GM18907 (cell line): ENCODE data around the gene COL6A3.

Experiments used
- ATAC-seq: cut with Tn5 transposase; IDR thresholded peaks from one replicate; pipeline ENCODE4 v1.9.1; 2021; ENCODE audit warnings: mild to moderate bottlenecking, moderate library complexity; ENCODE audit not compliant: unreplicated experiment

The COL6A3 gene

DNA sequence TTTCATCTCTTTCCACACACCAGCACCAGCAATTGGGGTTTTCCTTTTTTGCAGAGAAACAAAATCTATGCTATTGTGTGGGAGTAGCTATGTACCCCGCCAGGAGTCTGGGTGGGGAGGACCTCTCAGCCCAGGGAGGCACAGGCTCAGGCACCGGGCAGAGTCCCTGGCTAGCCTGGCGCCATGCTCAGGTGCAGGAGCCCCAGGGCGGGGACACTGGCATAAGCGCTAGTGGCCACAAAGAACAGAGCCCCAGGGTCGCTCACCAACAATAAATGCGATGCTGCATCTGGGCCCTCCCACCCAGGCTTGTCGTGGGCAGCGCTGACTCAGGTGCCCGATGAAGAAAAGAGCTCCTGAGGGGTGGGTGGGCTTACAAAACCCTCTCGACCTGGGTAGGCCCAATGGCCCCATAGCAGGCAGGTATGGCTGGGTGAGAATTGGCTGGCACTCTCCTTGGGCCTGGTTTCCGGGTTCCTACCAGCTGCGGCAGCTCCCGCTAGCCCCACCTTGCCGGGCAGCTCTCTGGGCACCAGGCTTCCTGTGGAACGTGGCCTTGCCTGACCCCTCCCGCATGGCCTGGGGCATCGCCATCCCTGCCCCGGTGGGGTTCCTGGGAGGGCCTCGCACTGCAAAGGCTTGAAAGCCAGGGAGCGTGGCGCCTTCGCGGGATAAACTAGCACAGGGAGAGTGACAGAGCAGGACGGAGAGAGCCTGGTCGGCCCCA, 31.8 kb upstream of the COL6A3 start:
- ATAC-seq: no peak

DNA sequence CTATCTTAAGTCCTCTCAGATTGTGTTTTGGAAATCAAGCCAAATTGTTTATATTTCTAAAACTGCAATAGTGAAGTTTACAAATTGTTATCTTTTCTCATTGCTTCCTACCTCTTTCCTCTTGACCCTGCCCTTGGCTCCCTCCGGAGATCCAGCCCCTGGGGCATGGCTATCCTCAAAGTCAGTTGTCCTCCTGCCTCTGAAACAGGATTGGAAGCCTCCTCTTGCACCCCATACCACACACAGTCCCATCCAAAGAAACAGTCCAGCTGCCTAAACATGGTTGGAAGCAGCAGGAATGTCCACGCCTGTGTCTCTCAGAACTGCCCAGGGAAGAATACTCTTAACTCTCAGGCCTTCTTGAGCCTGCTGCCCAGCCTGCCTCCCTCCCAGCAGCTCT, 30.1 kb upstream of the COL6A3 start:
- ATAC-seq: no peak

DNA sequence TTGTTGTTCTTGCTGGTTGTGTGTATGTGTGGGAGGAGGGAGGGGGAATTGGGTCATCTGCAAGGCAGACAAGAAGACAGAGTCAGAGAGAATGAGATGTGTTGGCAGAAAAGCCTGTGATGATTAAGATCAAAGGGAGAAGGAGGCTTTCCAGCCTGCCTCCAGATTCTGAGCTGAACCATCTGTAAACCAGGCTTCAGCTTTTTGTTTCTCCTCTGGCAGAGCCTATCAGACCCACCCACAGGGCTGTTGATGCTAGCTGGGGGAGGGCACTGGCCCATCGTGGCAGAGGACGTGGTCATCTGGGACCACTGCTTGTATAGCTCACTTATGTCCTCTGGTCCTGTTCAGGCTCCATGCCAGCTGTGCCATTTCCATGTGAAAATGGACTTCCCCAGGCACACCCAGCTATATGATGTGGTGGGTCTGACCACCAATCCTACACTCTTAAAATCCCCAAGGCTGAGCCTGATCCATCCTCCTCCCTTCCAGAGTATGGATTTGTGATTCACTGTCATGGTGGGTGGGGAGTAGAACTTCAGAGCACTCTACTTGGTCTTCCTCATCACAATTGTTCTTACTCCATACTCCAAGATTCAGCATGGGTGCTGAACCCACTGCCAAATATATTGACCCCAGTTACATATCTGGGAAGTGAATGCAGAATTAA, 27.8 kb upstream of the COL6A3 start:
- no peak for ATAC-seq

DNA sequence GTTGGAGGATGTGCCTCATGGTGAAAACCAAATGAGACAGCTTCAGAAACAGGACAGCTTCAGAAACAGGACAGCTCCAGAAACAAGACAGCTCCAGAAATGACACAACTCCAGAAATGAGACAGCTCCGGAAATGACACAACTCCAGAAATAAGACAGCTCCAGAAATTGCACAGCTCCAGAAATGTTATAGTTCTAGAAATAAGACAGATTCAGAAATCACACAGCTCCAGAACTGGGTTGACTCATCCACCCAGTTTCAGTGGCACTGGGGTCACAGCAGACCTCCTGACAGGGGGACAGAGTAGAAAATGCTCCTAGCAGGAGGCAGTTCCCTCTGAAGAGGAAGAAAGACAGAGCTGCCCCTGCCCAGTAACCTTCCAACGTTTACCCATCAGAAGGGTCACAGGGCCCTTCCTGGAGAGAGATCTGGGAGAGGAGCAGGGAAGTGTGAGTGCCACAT, 26.9 kb upstream of the COL6A3 start:
- ATAC-seq: no peak

DNA sequence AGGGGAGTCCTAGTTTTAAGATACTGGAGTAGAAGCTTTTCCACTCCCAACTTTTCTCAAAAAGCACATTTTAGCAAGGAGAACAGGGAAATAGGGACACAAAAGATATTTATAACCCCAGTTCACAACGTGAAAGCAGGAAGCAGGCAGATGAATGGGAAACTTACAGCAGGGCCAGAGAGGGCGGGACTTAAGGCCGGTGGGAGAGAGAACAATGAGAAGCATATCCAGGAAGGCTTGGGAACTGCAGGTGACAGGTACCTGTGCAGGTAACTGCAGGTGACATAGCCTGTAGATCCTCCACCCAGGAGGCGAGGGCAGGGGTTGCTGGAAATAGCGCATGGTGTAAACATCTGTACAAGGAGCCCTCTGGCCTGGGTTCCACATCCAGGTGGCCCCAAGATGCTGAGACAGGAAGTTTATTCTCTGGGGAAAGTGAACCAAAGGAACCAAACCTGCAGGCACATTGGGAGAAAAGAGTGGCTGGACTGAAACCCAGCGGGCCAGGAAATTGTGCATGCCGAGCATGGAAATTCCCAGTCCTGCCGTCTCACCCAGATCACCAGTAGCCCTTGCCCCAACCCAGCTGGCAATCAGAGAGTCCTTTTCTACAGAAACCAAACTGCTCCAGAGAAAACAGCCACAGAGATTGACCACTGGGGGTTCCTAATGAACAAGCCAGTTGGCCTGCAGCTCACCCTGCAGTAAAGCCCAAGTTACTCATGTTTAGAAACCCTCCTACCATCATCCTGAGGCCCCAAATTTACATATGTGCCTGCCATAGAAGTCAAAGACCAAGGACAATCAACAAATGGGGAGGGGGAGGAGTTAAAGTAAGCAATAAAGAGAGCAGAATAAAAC, 24.3 kb upstream of the COL6A3 start:
- ATAC-seq: no peak

DNA sequence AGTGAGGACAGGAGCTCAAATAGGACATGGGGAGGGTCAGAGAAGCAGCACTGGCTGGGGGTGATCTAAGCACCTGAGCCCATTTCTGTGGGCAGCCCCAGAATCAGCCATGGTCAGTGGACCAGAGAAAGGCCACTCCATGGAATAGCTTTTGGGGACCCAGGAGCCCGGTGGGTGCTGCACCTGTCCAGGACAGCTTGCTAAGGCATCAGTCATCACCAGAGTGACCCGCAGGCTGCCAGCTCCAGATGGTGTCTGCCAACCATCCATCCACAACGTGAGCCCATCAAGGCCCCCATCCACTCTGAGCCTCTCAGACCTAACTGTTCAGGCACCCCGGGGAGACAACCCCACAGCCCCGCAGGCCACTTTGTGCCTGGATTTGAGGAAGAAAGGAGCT, 23.6 kb upstream of the COL6A3 start:
- no peak for ATAC-seq

DNA sequence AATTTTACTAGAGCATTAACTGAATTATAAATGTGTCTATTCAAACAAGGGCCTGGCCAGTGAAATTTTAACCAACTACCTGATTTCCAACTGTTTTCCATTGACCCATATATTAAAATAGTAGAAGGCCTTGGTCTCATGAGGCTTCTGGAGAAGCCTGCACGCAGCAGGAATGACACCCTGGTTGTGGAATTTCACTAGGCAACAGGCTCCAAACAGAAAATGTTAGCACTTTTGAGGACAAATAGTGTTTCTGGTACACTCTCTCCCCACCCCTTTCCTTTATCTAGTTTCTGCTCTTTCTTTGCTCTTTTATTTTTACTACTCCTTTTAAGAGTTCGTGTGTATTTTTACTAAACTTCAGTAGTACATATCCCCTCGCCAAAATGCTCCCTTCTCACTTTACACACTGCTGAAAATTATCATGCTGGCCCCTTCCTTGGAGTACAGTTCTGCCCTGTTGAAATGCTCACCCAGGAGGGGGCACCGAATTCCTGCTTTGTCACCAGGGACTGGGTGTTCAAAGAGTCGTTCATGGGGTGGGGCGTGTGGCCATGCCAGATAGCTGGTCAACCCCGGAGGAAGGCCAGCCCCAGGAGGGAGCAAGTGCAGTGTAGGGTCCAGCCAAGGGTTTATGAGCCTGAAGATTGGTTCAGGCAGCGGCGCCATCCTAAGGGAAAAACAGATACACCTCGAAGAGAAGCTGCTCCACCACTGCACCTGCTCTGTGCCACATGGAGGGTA, 22.1 kb upstream of the COL6A3 start:
- no peak for ATAC-seq

DNA sequence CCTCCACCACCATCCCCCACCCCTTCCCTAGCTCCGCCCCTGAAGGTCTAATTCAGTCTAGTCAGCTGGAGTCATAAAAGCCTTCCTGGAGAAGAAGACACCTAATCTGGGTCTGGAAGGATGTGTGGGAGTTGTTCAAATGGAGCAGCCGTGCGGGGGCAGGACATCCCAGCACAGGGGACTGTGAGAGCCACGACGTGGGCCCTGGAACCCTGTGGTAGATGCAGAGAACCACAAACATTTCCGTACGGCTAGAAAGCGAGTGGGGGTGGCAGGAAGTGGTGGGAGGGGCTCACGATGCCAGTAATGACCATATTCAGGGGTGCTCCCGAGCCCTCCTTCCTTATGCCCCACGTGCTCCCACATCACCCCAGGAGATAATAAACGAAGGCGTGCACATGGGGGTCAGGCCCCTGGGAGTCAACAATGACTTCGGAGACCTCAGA, 20.9 kb upstream of the COL6A3 start:
- no peak for ATAC-seq

DNA sequence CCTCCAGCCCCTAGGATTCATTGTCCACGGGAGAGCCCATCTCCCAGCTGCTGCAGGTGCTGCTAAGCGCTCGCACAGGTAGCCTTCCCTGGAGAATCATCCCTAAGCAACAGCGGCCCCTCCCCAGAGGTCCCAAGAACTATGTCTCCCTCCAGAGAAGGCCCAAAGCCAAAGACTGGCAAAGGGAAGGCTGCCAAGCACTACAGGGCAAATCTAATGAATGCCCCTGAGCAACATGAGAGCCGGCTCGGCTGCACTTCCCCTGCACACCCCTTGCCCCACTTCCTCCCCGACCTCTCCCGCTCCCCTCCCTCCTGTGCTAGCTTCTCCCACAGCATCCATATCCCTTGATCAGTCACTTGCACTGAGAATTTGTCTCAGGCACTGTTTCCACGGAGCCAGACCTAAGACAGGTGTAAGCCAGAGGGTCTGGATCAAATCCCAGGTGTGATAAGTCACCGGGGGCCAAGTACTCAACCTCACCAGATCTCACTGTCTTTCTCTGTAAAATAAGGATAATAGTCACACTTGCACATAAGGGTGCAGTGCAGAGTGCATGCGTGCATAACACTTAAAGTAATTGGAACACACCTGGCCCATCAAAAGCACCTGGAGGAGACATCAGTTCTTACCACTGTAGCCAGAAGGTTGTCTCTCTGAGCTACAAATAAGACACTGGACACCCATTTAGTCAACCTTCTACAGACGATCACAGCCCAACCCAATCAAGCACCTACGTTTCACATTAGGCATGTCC, 20.1 kb upstream of the COL6A3 start:
- no peak for ATAC-seq

DNA sequence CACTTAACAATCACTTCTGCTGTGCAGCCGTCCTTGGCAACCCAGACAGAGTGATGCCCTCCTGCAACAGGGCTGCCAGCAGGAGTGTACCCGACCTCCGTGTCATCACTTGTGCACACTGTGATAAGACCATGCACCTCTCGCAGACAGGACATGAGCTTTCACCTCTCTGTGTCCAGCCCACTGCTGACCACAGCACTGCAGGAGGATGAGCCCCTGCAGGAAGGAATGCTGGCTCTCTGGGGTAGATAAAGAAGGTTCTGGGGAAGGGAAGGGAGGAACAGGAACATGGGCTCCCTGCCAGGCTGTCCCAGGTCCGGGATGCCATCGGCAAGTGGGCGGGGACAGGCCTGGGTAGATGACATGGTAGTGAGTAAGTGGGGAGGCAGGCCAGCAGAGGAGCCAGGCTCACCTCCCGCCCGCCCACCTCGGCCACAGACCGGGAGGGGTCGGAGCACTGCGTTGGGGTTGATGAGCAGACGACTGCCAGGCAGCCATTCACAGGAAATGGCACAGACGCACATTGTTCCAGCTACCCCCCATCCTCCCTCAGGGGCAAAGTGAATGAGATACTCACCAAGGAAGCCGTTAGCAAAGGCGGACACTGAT, 18.6 kb upstream of the COL6A3 start:
- no peak for ATAC-seq

DNA sequence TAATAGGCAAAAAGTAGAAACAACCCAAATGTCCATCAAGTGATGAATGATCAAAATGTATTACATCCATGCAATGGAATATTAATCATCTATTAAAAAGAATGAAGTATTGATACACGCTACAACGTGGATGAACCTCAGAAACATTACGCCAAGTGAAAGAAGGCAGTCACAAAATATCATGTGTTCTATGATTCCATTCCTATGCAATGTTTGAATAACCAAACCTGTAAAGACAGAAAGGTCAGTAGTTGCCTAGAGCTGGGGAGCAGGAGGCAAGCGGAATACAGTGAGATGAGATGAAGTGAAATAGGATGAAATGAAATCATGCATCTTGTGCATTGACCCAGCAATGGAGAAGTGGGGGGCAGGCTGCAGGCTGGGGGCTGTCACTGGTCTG, 17.9 kb upstream of the COL6A3 start:
- ATAC-seq: no peak

DNA sequence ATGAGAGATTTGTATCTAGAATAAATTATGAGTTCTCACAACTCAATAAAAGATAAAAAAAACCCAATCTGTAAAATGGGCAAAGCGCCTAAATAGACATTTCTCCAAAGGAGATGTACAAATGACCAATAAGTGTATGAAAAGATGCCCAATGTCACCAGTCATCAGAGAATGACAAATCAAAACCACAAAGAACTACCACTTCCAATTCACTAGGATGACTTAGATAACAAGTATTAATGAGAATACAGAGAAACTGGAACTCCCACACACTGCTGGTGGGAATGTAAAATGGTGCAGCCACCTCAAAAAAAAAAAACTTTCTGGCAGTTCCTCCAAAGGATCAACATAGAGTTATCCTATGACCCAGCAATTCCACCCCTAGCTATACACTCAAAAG, 17.4 kb upstream of the COL6A3 start:
- ATAC-seq: no peak

DNA sequence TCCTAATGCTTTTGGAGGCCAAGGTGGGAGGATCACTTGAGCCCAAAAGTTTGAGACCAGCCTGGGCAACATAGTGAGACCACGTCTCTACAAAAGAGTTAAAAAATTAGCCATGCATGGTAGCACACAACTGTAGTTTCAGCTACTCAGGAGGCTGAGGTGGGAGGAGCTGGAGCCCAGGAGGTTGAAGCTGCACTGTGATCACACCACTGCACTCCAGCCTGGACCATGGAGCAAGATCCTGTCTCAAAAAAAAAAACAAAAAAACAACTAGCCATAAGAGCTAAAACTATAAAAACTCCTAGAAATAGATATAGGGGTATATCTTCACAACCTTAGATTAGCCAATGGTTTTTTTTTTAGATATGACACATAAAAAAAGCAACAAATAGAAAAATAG, 16.9 kb upstream of the COL6A3 start:
- no peak for ATAC-seq

DNA sequence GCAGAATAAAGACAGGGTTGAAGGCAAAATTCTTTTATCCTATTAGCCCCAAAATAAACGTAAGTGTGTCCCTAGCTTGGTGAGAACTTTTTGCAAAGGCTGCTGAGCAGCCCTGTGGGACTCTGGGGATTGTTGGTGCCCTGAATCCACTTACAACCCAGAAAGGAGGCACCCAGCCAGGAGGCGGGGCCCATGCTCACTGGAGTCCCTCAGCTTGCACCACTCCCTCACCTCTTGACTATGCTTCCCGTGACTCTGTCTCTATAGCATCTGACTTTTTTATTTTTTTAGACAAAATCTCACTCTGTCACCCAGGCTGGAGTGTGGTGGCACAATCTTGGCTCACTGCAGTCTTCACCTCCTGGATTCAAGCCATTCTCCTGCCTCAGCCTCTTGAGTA, 15.8 kb upstream of the COL6A3 start:
- no peak for ATAC-seq

DNA sequence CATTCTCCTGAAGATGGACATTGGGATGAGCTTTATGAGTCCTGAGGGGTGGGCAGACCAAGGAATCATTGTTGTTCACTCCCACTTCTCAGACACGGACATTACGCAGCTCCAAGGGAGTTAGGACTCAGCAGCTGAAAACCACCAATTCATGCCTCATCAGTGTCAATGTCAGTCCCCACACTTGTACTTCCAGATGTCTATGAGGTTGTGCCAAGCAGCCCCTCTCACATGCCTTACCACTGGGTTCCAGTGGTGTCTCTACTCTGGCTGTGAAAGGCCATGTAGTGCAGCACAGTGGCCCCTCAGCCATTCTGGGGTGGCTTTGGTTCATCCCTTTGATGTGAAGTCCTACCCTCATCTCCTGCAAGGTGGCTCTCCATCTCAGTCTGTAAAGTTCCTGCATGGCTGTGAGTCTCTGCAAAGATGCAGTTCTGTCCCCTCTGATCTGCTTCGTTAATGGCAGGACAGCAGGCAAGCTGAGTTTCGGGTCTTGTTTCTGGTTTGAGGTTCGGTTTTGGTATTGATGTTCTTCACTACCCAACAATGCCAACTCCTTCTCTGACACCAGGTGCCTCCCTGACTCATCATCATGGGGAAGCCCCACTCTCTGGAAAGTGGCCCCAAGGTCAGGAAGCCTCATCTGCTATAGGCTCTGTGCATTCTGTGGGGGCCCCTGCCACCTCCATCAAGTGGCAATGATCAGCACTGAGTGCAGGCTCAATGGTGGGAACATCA, 14.0 kb upstream of the COL6A3 start:
- ATAC-seq: peak; percentile 48

DNA sequence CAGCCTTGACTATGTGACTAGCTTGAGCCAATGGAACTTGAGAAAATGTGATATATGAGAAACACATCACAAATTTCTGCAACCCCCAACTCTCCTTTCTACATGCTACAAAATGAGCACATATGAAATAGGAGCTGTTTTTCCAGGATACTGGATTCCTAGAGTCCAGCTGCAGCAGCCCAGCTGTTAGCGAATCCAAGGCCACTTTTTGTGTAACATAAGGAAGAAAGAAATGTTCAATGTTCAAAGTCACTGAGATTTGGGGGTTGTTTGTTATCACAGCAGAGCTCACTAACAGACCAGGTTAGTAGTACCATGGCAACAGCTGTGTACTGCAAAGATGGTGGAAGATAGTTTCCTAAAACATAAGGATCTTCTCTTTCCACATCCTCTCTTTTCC, 12.6 kb upstream of the COL6A3 start:
- ATAC-seq: no peak

DNA sequence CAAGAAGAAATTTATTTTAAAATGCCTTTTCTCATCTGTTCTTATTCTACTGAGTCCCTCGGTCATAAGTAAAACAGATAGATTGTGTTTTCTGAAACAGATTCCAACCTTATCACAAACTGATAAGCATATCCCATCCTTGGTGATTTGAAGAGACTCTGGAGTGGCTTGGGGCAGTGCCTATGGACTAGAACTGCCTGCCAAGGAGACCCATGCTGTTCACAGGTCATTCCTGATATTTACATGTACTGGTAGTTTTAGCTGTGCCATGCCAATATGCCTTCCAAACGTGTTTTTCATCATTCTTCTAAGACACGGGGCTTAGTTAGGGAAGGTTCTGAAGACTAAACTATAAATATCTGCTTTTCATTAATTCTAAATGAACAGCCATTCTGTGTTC, 11.4 kb upstream of the COL6A3 start:
- no peak for ATAC-seq

DNA sequence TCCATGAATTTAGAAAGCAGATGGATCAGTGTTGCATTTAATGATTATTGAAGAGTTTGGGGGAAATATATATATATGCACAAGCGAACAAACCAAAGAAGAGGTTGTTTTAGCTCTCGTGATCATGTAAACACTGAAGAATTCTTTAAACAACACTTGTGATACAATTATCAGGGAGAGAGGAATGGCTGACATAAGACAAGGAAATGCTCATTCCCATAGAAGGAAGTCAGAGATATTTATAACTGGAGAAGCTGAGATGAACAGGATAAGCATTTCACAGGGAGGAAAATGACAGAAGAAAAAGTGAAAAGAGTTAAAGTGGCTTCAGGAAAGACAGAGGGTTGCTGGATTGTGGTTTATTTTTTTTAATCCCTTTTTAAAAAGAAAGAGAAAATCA, 10.6 kb upstream of the COL6A3 start:
- no peak for ATAC-seq

DNA sequence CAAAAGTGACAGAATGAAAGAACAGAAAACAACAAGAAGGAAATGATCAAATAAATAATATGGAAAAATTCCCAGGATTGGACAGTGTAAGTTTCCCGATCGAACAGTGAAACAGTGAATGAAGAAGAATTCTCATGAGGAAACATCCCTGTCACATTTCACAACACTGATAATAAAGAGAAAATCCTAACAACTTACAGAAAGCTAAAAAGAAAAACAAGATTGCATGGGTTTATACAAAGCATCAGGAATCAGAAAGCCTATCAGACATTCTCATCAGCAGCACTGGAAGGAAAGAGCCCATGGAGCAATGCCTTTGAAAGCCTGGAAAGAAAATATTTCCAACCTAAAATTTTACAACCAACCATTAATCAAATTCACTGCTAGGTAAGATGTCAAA, 9.9 kb upstream of the COL6A3 start:
- ATAC-seq: no peak
